GM19193 (cell line): ENCODE results near the gene TOP1.

Experiments used
- POLR2A ChIP-seq: IDR thresholded peaks from 4 replicates; pipeline ENCODE4 v1.6.1; 2011; ENCODE audit not compliant: insufficient read depth, insufficient read length; ENCODE audit errors: extremely low read depth

Gene TOP1

DNA sequence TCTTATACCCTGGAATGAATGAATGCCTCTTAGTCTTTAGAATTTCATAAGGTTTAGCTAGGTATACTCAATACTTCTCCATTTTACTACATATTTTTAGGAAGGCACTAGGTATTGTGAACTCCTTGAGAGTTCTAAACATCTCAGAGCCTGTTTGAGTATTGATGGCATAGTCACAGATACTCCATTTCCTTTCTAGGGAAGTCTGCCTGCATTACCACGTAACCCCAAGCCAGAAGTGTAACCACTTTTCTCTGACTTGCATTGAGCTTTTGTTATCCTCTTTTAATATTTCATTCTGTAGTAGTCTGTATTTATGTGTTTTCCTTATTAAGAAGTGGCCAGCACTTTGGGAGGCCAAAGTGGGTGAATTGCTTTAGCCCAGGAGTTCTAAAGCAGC, 12.2 kb downstream of the TOP1 start:
- TF ChIP-seq POLR2A = no peak

DNA sequence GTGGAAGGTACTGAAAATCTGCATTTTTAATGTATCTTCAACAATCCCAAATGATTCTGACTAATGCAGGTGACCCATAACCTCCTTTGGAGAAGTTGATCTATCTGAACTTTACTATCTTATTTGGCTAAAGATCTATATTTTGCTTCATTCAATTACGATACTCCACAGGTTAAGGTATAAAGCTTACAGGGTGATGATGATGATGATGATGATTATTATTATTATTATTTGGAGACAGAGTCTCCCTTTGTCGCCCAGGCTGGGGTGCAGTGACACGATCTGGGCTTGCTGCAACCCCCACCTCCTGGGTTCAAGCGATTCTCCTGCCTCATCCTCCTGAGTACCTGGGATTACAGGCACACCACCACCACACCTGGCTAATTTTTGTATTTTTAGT, 13.1 kb downstream of the TOP1 start:
- no peak for TF ChIP-seq POLR2A

DNA sequence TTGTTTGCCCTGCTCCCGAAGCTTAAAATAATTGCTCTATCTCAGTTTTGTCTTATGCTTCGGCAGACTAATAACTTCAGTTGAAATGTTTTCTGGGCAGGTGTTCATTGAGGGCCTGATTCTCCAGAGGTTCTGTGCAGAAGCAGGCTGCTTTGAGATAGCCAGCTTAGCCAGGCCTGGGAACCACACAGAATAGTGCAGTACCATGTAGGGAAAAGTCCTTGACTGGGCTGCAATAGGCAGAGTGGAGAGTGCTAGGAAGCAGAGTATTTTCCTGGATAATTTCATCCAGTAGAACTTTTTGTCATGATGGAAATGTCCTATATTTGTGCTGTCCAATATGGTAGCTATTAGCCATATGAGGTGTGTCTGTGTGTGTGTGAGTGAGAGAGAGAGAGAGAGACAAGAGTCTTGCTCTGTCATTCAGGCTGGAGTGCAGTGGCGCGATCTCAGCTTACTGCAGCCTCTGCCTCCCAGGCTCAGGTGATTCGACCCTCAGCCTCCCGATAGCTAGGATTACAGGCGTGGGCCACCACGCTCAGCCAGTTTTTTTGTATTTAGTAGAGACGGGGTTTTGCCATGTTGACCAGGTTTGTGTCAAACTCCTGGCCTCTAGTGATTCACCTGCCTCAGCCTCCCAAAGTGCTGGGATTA, 15.9 kb downstream of the TOP1 start:
- no peak for TF ChIP-seq POLR2A

DNA sequence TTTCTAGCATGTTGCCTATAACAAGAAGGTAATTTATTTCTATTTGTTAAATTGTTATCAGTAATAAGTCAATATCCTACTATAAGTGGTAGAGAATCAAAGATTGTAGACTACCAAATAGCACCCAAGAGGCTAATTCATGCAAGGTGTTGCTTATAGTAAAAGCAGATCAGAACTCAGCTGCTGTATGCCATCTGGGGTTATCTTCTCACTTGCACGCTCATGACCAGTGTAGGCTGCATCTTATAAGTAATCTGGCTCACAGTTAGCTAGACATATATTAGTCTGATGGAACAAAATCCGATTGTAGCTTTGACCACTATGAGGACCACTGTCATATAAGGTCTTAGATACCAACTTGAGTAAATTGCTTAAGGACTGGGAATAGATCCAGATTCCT, 17.0 kb downstream of the TOP1 start:
- TF ChIP-seq POLR2A = no peak

DNA sequence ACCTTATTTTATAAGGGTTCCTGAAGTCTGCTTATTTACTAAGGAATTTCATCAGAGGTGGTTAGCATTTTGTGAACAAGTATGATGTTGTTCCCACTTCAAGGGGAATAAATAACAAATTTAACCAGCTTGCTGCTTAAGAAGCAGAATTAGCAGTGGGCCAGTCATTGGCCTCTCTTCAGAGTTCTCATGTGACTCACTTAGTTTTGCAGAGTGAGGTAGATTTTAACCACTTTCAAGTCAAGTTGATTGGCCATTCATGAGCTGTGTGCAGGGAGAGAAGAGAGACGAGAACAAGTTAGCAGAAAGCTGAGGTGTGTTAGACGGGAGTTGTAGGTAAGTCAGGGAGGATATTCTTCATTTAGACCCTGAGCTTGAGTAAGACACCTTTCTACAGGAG, 18.1 kb downstream of the TOP1 start:
- TF ChIP-seq POLR2A = no peak

DNA sequence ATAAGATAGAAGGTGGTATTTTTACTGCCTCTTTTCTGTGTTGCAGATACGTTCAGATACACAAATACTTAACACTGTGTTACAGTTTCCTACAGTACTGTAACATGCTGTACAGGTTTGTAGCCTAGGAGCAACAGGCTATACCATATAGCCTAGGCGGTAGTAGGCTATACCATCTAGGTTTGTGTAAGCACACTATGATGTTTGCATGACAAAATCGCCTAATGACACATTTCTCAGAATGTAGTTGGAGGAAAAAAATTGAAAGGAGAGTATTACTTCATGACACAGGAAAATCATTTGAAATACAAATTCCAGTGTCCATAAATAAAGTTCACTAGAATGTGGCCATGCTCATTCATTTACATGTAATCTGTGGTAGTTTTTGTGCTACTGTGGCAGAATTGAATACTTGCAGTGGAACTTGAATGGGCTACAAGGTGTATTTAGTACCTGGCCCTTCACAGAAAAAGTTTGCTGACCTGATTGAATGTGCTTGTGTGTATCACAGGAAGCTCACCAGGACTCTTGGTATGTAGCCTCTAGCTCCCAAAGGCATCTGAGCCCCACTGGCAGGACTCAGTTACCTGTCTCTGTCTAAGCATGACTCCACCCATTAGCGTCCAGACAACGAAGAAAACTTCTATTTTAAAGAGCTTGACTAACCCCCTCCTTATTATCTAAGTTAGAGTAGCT, 18.8 kb downstream of the TOP1 start:
- no peak for TF ChIP-seq POLR2A

DNA sequence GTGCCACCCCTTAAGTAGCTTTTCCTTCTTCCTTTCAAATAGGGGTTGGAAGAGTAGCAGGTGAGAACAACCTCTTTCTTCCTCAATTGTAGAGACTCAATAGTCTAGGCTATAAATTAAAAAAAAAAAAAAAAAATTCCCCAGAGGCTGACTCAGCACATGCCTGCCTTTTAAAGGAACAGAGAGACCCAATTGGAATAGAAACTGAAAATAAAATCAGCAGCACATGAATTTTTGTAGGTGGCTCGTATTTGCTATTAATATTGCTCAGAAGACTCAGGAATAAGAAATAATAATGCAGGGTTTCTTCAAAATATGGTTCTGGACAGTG, 19.3 kb downstream of the TOP1 start:
- no peak for TF ChIP-seq POLR2A

DNA sequence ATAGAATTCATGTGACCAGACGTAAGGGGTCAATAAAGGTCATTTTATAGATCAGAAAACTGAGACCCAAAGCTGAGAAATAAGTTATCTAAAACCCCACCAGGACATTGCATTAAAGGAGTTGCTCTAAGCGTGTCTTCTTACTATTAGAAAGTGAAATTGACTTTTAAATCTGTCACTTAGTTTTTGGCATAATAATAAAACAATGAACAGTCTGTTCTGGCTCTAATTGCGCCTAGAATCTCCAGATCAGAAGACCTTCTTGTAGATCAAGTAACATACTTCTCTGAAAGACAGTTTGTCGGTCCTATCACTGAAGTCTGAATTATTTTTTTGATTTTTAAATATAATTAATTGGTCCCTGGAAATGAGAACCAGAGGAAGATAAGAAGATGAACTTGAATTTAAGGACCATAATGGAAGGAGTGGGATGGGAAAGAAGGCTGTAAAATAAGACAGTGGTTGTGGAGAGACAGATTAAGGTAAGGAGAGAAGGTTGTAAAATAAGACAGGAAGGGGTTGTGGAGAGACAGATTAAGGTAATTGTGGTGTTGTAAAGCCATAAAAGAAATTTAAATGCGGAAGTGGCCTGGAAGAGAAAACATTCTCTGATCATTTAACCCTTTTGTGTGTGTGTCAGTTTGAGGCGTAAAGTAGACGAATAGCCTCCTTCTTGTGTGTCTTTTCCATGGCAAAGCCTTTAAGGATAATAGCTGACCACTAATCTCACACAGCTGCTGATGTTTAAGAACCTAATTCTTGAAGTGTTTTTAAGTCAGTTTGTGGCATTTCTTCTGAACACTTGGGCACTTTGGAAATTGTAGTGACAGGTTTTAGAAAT, 20.1 kb downstream of the TOP1 start:
- TF ChIP-seq POLR2A = no peak

DNA sequence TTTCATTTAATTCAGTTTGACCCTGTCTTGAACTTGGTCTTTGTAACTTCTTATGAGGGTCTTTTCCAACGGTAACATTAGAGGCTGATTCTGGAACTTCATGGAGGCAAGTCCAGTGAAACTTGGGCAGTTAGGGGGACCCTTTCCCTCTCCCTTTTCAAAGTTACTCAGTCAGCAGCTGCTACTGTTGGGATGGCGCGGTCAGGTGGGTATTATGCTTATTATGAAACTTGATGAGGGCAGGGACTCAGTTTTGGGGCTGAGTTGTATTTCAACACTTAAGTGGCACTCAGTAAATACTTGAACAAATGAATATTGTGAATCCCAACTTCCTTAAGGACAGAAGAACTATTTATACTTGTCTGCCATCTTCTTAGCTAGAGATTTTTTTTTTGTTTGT, 20.8 kb downstream of the TOP1 start:
- TF ChIP-seq POLR2A = no peak

DNA sequence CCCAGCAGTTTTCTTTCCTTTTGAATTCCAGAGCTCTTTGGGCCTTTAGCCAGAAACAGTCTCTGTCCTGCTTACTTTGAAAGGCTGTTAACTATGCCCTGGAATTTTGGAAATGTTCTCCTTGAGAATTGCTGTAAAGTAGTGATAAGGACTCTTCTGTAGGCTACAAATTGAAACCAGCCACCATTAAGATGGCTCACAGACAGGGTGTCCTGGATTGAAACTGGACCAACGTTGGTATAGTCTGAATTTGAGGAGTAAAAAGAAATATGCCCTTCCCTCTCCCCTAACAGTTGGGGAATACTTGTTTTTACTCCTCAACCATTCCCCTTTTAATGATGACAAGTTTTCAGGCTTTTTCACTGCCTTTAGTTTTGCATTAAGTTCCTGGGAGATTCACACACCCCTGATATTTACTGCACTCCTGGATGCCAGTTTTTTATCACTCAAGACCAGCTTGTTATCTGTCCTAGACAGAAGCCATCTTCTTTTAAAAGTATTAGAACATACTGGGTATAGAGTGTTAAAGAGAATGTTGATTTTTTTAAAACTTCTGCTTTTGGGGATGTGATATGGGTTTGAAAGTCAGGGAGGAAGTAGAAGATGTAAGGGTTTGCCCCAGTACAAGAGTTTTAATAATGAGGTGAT, 21.9 kb downstream of the TOP1 start:
- TF ChIP-seq POLR2A = no peak

DNA sequence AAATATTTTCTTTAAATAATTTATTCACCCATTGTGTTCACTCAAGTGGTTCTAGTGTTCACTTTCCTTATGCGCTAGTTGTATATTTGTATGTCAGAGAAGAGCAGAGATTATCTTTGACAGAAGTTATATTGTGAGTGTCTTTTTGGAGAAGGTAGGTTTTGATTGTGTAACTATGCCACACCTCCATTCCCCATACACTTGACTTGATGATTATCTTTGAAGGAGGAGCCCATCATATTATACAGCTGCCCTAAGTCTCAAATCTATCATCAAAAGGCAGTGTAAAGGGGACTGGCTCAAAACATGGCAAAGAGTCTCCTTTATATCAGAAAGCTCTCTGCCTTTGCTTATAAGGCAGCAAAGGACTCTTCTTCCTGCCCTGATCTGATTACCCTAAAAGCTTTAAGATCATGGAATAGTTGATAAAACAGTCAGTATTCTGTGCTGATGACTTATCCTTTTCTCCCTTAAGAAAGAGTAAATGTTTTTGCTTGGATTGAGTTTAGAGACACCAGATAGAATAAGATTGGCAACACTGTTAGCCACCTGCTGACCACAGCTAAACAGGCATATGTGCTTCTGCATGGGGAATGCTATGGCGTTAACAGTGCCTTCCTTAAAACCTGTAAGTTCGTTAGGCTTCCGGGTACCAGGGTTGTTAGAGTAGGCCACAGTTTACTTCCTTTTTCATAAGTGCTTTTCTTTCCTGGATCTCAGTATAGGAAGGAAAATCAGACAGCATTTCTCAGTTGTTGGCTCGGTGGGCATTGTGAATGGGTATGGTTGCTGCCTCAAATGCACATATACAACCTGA, 22.6 kb downstream of the TOP1 start:
- TF ChIP-seq POLR2A = no peak

DNA sequence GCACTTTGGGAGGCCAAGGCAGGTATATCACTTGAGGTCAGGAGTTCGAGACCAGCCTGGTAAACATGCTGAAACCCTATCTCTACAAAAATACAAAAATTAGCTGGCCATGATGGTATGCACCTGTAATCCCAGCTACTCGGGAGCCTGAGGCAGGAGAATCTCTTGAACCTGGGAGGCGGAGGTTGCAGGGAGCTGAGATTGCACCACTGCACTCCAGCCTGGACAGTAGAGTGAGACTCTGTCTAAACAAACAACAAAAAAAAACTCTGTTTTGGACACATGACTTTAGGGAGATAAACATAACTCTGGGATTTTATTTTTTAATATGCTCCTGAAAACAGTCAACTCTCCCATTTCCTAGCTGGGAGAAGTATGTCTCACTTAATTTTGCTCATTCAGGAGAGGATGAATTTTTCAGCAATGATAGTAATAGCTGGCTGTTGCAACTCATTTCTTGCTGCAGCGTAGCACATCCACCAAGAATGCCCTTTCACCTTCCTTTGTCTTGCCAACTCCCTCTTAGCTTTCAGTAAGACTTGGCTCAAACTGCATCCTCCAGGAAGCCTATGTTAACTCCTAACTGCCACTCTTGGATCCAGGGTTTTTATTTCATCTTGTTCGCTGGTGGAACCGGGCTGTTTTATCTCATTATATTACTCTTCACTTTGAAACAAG, 24.3 kb downstream of the TOP1 start:
- no peak for TF ChIP-seq POLR2A

DNA sequence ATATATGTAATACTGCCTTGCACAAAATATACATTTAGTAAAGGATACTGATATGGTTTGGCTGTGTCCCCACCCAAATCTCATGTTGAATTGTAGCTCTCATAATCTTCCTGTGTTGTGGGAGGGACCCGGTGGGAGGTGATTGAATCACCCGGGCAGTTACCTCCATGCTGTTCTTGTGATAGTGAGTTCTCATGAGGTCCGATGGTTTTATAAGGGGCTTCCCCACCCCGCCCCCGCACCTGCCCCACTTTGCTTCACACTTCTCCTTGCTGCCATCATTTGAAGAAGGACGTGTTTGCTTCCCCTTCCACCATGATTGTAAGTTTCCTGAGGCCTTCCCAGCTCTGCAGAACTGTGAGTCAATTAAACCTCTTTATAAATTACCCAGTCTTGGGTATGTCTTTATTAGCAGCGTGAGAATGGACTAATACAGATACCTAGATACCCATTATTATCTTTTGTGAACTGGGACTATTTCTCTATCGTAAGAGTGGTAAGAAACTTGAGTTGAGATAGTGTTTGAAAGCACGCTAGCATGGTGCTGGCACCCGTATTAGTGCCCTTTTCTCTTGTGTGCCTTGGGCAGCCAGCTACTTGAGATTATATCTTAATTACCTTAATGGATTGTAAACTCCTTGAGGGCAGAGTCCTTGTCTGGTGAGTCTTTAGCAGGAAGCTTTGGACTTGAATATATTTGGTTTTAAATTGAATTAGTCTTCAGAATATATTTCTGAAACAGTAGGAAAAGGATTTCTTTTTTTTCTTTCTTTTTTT, 25.6 kb downstream of the TOP1 start:
- no peak for TF ChIP-seq POLR2A

DNA sequence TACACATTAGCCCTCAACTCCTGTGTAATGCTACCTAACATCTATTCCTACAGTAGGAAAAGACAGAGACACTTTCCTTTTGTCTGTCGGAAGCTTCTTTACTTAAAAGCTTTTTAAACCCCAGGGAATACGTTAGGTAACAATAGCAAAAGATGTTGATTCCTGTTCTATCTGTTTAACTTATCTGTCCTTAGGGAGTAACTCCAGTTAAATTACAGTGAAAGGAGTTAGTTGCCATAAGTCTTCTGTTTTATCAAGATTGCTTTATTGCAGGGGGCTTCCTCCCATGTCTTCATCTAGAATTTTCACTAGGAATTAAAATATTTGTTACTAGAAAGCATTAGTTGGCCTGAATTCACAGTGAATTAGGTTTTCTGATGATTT, 26.2 kb downstream of the TOP1 start:
- no peak for TF ChIP-seq POLR2A

DNA sequence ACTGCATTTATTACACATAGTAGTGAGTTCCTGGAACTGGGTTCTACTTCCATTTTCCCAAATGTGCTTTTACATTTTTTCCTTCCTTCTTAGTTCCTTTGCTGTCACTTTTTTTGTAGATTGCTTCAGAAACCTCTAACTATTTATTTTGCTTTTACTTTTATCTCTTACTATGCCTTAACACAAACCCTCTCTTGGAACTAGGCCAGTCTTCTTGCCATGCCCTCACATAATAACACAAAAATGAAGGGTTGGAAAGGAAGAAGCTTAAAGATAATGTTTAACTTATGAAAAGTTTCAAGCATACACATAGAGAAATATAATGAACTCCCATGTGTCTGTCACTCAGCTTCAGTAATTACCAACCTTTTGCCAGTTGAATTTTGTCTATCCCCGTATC, 27.1 kb downstream of the TOP1 start:
- no peak for TF ChIP-seq POLR2A
